Right lung (tissue), 5 donors: ENCODE data around the gene CALCR. TPM values are rescaled to one million over a fixed set of nuclear protein-coding genes. Genes with fewer than 3 reads are reported as not detected.

Experiments used
- DNase-seq, 2 donors: peaks; one replicate each; pipeline ENCODE4 v3.0.0-alpha.2; 2013
- polyA plus RNA-seq, 5 donors: library from polyadenylated mRNA; unstranded; fragments of 120-200 nt; gene quantifications; one replicate each; pipeline versions ENCODE4 v1.2.1 to v1.2.3, GENCODE V29; 2013; ENCODE audit warnings: inconsistent platforms in 1 of 5, low replicate concordance in 1 of 5; ENCODE audit not compliant: insufficient read length in 5 of 5, insufficient read depth in 1 of 5

Gene CALCR
- polyA plus RNA-seq, 5 donors = 0.24 TPM; not detected in 4

DNA sequence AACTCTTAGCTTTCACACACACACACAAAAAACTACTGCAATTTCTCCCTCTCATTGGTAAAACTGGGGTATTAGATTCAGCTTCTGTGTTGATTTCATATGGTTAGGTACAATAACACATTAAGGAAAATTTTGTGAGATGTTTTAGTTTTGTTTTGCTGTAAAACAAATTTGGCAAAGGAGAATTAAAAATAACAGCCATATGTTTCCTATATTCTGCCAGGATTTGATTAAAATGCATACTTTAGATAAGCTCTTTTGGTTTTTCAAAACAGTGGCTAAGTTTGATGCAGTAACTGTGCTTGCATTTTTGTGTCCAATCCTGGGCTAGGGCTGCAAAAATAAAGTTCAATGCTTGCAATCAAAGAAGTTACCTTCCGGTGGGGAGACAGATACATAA lies 126.3 kb downstream of the CALCR start:
- no peak for DNase-seq

DNA sequence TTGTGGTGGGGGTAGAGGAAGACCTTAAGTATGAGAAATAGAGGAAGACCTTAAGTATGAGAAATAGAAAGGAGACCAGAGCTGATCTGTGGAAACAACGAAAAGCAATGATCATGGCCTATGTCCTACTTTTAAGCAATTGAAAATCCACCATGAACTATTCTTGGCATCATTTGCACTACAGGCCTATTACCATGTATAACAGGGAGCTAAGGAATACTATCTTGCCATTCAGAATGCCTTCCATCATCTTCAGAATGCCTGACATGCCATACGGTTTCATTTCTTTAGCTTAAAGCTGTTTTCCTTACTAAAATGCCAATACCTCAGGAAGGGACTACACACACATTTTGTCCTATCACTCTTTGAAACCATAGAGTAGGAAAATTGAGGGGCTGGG lies 127.0 kb downstream of the CALCR start:
- DNase-seq = no peak

DNA sequence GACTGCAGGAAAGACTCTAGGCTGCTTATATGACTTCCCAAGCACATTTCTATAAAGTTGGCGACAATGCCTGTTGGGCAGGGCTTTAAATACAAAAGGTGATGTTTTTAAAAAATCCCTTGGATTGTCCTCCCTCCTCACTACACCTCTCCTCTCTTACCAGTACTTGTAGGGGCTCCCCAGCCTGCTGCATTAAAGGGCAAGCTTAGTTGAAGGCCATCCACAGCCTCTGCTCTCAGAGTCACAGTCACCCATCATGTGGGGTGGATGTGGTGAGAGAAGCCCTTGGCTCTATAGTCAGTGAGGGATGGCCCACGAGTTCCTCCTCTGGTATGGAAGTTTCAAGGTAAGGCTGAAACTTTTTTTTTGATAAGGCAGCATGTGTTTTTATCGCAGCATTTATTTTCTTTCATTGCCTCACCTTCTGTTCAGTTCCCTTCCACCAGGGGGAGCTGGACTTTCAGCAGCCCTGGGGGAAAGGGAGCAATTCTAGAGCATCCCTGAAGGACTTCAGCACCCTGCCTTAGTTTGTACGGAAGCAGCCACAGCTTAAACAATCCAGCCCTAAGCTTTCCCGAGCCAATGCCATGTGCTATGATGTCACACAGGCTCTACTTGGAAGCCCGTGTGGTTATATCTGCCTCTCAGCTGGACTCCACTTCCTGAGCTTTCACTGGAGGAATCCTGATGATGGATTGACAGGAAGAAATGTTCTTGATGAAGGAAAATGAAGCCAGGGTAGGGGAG lies 131.9 kb downstream of the CALCR start:
- DNase-seq = no peak

DNA sequence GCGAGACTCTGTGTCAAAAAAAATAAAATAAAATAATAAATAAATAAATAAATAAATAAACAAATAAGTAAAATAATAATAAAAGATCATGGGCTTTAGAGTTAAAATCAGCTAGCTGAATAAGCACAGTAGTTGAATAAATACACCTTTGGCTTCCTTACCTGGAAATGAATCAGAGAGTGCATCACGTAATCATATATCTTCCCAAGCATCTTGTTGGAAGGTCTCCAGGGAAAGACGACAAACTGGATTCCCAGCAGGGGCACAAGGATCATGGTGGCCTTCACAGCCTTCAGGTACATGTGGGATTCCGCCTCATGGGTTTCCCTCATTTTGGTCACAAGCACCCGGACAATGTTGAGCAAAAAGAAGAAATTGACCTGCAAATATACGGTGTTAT lies 138.7 kb downstream of the CALCR start:
- no peak for DNase-seq

DNA sequence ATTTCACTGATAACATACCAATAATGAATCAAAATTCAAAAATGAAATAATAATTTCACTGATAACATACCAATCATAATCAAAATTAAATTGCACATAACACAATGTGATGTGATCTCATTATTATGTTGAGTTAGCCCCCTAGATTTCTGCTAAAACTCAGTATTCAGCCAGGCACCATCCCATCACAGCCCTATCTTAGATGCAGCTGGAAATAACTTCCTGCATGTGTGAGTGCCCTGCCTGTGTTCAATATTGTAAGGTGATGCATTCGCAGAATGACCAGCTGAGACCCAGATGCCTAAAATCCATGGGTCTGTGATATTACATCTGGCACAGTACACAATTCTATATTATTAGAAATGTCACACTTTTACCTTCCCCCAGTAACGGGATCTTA lies 142.4 kb downstream of the CALCR start:
- no peak for DNase-seq

DNA sequence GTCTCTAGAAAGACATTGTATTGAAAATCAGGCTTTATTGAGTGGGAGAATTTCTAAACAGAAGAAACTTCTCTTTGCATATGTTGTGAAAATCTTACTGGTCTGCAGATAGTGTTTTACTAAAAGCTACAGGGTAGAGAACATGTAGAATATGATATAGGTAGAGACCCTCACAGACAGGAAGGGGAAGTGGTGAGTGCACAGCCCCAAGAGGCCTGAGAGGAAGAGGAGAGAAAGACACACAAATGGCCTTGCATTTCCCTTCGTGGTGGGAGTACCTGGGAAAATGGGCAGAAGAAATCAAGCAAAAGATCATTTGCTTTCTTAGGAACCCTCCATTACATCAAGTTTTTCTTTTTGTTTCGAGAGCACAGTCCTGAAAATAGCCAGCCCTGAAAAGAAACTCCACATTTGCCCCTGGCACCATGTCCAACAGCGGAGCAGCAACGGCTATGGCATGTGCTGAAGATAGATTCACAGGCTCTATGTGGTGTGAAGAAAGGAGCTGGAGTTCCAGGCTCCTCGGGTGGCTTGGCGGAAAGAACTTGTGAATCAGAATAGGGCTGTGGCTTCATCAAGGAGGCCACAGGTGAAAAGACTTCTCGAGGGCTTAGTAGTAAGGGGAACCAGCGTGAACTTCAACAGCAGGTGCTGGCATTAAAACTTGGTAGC lies 143.5 kb downstream of the CALCR start:
- DNase-seq = no peak

DNA sequence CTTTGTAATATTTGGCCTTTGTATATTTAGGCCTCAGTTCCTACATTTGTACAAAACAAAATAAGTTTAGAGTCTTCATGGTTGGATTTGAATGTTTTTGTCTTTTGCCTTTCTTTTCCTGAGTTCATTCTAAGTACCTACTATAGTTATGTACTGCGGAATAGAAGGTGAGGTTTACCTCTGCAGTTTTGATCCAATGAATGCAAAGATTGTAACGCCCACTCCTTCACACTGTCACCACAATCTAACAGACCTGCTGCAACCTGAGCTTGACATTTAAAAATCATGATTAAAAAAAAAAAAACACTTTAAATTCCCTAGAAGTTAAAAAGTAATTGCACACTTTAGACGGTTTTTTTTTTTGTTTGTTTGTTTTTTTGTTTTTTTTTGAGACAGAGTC lies 145.0 kb downstream of the CALCR start:
- DNase-seq = no peak

DNA sequence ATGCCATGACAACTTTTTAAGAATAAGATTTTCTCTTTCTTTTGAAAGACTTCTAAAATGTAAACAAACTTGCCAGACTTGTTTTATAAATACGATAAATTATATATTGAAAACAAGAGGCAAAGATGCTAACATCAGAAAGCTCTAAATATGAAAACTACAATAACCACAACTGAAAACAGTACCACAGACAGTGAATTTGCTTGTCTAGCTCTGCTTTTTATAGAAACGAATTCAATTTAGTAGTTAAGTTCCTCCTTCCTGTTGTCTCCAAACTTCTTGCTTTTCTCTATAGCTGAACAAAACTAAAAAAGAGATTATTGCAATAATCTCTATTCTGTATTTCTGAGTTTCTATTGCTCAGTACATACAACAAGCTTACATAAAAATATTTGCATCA lies 147.4 kb downstream of the CALCR start:
- no peak for DNase-seq

DNA sequence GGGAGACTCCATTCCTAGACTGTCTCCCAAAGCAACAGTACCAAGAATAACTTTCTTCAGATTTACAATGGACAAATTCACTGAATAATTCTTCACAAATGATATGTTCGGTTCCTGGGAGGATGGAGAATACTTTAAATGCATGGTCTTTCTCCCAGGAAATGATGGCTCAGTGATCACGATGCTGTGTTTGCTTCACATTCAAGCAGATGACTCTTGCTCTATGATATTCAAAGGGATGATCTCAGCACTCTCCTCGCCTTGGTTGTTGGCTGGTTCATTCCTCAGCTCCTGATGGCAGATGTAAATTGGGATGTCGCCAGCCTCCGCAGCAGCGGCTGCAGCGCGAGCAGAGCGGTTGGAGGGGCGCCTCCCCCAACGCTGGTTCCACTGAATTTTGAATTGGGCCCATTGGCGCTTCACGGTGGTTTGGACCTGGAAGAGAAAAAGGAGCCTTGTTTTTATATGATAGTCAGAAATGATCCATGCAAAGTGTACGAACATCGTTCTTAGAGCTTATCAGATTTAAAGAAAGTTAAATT lies 148.3 kb downstream of the CALCR start:
- no peak for DNase-seq

DNA sequence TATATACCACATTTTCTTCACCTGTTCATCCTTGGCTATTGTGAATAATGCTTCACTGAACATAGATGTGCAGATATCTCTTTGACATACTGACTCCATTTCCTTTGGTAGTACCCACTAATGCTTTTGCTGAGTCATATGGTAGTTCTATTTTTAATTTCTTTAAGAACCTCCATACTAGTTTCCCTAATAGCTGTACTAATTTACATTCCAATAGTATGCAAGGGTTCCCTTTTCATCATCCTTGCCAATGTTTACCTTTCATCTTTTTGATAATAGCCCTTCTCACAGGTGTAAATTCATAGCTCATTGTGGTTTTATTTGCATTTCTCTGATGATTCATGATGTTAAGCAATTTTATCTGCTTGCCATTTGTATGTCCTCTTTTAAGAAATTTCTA lies 159.9 kb downstream of the CALCR start:
- DNase-seq = no peak

DNA sequence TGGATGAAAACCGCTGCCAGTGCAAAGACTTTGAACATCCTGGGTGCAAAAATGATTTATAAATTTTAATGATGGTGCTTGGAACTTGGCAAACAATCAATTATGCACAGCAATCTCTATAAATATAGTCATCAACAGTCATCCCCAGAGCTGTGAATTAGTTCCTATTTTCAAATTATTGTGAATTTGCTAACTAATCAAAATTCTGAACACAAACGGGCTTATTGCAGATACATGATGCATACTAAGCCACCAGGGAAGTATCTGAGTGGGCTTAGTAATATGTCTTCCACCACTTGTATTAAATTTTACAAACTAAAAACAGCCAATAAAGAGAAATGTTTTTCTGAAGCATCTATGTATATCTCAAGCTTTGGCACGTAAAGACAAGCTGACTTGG lies 165.2 kb downstream of the CALCR start:
- no peak for DNase-seq

DNA sequence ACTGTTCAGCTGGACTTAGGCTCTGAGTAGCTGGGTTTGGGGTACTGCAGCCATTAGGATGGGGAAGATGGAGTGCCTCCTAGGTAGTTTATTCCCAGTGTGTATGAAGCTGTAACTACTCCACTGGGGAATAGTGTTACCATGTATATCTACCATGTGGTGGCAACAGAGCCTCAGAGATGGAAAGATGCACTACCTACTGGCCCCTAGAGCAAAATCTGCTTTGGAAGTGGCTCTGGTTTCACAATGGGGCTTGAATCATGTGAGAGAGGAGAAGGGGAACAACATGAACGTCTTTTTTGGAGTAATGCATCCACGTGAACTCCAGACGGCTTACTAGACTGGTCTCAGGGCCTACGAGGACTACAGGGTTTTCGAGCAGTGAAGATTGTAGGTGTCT lies 167.3 kb downstream of the CALCR start:
- no peak for DNase-seq

DNA sequence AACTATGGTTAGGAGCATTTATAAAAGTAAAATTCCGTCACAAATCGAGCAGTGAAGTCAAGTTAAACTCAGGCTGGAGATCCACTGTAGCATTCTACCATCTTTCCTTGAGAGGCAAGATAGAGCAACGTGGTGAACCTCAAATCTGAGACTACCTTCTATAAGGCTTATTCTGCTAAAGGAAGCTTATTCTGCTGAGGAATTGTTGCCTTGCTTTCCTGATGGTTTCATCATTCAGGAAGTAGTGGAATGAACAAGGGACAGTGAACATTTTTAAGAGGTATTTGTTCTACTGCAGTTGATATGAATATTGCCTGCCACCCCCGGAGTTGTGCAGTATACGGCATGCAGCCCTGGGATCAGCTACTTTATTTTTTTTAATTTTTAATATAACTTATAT lies 171.6 kb downstream of the CALCR start:
- DNase-seq = no peak

DNA sequence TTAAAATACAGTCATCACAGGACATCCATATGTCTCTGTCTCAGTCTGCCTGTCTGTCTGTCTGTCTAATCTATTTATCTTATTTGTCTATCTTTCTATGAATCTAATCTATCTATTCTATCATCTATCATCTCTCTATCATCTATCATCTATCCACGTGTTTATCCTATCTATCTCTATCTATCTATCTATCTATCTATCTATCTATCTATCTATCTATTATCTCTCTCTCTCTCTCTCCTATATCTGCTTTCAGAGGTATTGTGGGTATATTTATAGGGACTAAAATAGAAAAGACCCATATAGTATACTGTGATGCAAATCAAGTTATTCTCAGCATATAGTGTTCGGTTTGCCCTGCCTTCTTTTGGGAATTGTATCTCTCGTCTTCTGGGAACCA lies 174.9 kb downstream of the CALCR start:
- DNase-seq = no peak

DNA sequence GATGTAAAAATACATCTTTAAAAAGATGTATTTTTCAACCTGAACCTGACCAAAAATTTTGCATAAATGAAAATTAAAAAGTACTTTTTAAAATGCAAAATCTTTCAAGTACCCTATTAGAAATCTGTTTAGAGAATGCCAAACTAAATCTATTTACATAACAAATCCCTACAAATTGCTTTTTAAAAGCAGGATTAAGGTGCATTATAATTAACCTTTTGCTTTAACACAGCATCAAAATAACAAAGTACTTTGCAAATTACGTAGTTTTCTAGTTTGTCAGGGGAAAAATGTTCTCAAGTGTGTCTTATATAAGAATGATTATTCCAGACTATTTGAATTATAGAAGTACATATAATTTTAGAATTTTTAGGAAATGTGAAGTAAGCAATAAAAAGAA lies 181.5 kb downstream of the CALCR start:
- no peak for DNase-seq

DNA sequence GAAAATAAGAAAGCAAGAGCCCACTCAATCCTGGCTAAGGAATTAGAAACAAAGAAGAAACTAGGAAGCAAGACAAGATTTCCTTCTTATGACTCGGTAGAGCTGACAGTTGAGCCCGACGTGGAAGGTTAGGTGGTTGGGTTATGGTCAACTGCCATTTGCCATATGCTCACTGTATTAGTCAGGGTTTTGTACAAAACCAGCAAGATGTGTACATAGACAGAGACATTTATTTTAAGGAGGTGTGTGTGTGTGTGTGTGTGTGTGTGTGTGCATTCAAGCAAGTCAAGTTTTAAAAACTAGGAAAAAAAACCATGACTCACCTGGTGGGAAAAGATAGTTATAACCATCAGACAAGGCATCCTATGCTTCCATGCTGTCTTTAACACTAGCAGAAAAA lies 183.9 kb downstream of the CALCR start:
- no peak for DNase-seq

DNA sequence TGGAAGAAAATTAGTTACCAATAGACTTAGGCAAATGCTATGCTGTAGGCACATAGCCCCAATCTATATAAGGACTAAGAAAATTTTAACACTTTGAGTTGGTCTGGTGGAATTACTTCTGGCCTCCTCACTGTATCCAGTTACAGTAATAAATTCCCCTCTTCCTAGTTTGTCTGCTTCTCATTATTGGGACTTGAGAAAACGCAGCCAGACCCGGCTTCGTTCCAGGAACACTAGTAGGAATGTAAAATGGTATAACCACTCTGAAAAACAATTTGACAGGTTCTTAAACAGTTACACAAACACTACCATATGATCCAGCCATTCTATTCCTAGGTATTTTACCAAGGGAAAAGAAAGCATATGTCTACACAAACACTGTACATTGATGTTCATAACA lies 192.2 kb downstream of the CALCR start:
- DNase-seq = no peak

DNA sequence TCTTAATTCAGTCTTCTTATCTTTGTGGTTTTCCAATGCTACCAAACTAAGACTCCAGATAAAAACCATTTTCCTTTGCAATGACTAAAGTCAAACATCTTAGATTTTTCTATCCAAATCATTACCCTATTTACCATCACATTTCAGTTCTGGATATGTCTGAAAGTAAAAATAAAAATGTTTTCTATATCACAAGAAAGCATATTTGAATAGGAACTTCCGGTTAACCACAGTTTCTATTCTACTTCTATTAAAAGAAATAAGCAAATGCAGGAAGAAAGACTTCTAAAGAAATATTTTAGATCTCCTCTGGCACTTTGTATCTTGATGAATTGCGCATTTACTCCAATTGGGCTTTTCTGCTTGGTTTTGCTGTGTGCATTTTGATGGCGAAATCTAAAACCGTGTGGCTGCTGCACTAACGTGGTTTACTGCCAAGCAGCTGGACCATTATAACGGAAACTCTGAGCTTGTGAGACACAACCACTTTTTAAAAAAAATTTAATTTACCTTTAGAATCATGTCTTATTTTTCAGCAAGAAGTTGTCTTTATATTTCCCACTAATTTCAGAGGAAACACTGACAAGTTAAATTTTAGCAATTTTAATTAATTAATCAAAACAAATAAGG lies 196.3 kb downstream of the CALCR start:
- DNase-seq = no peak

DNA sequence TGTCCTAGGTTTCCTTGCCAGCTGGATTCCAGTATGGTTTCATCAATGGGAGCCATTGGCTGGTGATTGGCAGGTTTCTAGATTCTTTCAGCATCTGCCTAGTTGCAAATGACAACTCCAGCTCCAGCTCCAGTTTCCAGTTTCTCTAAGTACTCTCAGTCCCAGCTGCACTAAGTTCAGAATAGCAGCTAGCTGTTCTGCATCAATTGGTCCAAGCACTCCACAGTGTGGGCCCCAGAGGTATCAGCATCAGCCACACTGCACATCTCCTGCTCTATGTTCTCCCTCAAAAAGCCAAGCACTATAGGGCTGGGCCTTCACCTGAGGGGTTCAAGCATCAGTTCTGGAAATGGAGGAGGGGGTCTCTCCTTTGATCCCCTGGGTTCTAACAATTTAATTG lies 198.9 kb downstream of the CALCR start:
- no peak for DNase-seq
